Hepatocyte (in vitro differentiated cells): ENCODE data around the gene SKP1. TPM values are rescaled to one million over a fixed set of nuclear protein-coding genes. Genes with fewer than 3 reads are reported as not detected.

ENCODE experiments used
- DNase-seq: peaks from one replicate; pipeline ENCODE4 v3.0.0-alpha.2; 2016; ENCODE audit warnings: low spot score
- H2AFZ ChIP-seq: fragments of 200-600 bp; sonication (generic); 2 replicates; pipeline ENCODE4 v1.6.0; 2016; ENCODE audit warnings: antibody characterized with exemption, mild to moderate bottlenecking
- H3K27ac ChIP-seq: fragments of 200-600 bp; sonication (generic); 2 replicates; pipeline ENCODE4 v1.5.1; 2016; ENCODE audit warnings: mild to moderate bottlenecking
- H3K27me3 ChIP-seq: fragments of 200-600 bp; sonication (generic); 2 replicates; pipeline ENCODE4 v1.6.1; 2016
- H3K36me3 ChIP-seq: fragments of 200-600 bp; sonication (generic); replicated peaks from 2 replicates; pipeline ENCODE4 v1.5.1; 2016; ENCODE audit warnings: low read depth; ENCODE audit not compliant: insufficient read depth
- H3K4me1 ChIP-seq: fragments of 200-600 bp; sonication (generic); 2 replicates; pipeline ENCODE4 v1.5.1; 2016; ENCODE audit warnings: mild to moderate bottlenecking, moderate library complexity; ENCODE audit not compliant: insufficient read depth
- H3K4me2 ChIP-seq: fragments of 200-600 bp; sonication (generic); 2 replicates; pipeline ENCODE4 v1.6.0; 2016
- H3K4me3 ChIP-seq: fragments of 200-600 bp; sonication (generic); 2 replicates; pipeline ENCODE4 v1.5.1; 2016; ENCODE audit warnings: mild to moderate bottlenecking
- H3K79me2 ChIP-seq: fragments of 200-600 bp; sonication (generic); 2 replicates; pipeline ENCODE4 v1.6.0; 2017; ENCODE audit warnings: mild to moderate bottlenecking
- H3K9me2 ChIP-seq: fragments of 200-600 bp; sonication (generic); replicated peaks from 2 replicates; pipeline ENCODE4 v1.6.0; 2017; ENCODE audit warnings: mild to moderate bottlenecking; ENCODE audit not compliant: insufficient read depth
- H3K9me3 ChIP-seq: fragments of 200-600 bp; sonication (generic); 2 replicates; pipeline ENCODE4 v1.5.1; 2016; ENCODE audit warnings: low read depth, mild to moderate bottlenecking
- H4K20me1 ChIP-seq: fragments of 200-600 bp; sonication (generic); 2 replicates; pipeline ENCODE4 v1.6.0; 2016; ENCODE audit warnings: mild to moderate bottlenecking; ENCODE audit not compliant: insufficient read depth, poor library complexity, severe bottlenecking
- CTCF ChIP-seq: fragments of 200-600 bp; sonication (generic); IDR thresholded peaks from 2 replicates; pipeline ENCODE4 v1.5.1; 2016; ENCODE audit warnings: antibody characterized with exemption, mild to moderate bottlenecking; ENCODE audit not compliant: poor library complexity
- EZH2 ChIP-seq: fragments of 200-600 bp; sonication (generic); IDR thresholded peaks from 2 replicates; pipeline ENCODE4 v1.6.1; 2016; ENCODE audit warnings: antibody characterized with exemption, mild to moderate bottlenecking, borderline replicate concordance
- EZH2phosphoT487 ChIP-seq: fragments of 200-600 bp; sonication (generic); IDR thresholded peaks from one replicate; pipeline ENCODE4 v1.6.1; 2018; ENCODE audit warnings: antibody characterized with exemption, mild to moderate bottlenecking, low read depth, moderate library complexity; ENCODE audit not compliant: unreplicated experiment, severe bottlenecking
- WGBS: methylation state at CpG from one replicate; pipeline ENCODE4 v1.1.6; 2016; ENCODE audit warnings: low lambda C conversion rate; ENCODE audit errors: missing lambda C conversion rate; 5-methylcytosine and 5-hydroxymethylcytosine counted together
- polyA plus RNA-seq: library from polyadenylated mRNA; unstranded; fragments of >200 nt; fragmentation: Nextera tagmentation; extraction: Ambion mirVana; gene quantifications from 2 replicates; pipeline ENCODE4 v1.2.1, GENCODE V29; 2016
- total RNA-seq: library from RNA; depleted of rRNA; stranded (reverse); fragments of >200 nt; gene quantifications from 2 replicates; pipeline ENCODE4 v1.2.3, GENCODE V29; 2014

Gene SKP1
- total and polyA plus RNA-seq, 2 experiments from 2014 or later = 543 to 723 TPM

- peaks cover 19% of the 10 kb centered on the region for H3K4me1 ChIP-seq
- H4K20me1 ChIP-seq = peaks cover 37% of the 10 kb centered on the region
- DNase-seq = peak; percentile 2
- no peaks in the 10 kb centered on the region for H3K9me2 ChIP-seq
- H3K27me3 ChIP-seq = no peaks in the 10 kb centered on the region
- H3K4me2 ChIP-seq = no peak overlapping the region
- H3K36me3 ChIP-seq = no peaks in the 10 kb centered on the region
- H3K4me3 ChIP-seq = no peak overlapping the region
- no peaks in the 10 kb centered on the region for H3K9me3 ChIP-seq
- no peak for TF ChIP-seq EZH2
- H2AFZ ChIP-seq = no peak overlapping the region
- 94% methylated on average over 1 of the region's 1 CpG for WGBS
- H3K27ac ChIP-seq = no peak overlapping the region
- H3K79me2 ChIP-seq = peaks cover 64% of the 10 kb centered on the region
These were observed 31.6 kb downstream of the SKP1 start for GRCh38 chr5:134145041-134145757.

- Histone ChIP-seq H3K4me2 (no peak overlapping the region), H2AFZ (no peak overlapping the region), H3K27me3 (no peaks in the 10 kb centered on the region), H3K4me3 (no peak overlapping the region), H3K79me2 (peaks cover 65% of the 10 kb centered on the region), H4K20me1 (peaks cover 45% of the 10 kb centered on the region), H3K9me2 (no peaks in the 10 kb centered on the region), H3K4me1 (peaks cover 19% of the 10 kb centered on the region), H3K36me3 (no peaks in the 10 kb centered on the region), H3K27ac (no peak overlapping the region), H3K9me3 (no peaks in the 10 kb centered on the region)
- peak; percentile 2 for DNase-seq
- TF ChIP-seq CTCF (no peak), EZH2 (no peak), EZH2phosphoT487 (no peak)
- 89% methylated on average over 10 of the region's 10 CpGs for WGBS
These were observed 32.5 kb downstream of the SKP1 start for GRCh38 chr5:134143944-134144941.

GRCh38 chr5:134143431-134143830, 33.3 kb downstream of the SKP1 start:
- Histone ChIP-seq H4K20me1 (peaks cover 41% of the 10 kb centered on the region), H3K27me3 (no peaks in the 10 kb centered on the region), H2AFZ (no peak overlapping the region), H3K4me2 (no peak overlapping the region), H3K4me1 (peaks cover 19% of the 10 kb centered on the region), H3K9me2 (no peaks in the 10 kb centered on the region), H3K9me3 (no peaks in the 10 kb centered on the region), H3K27ac (no peak overlapping the region), H3K4me3 (no peak overlapping the region), H3K36me3 (no peaks in the 10 kb centered on the region), H3K79me2 (peaks cover 57% of the 10 kb centered on the region)
- WGBS = 98% methylated on average over 5 of the region's 5 CpGs
- TF ChIP-seq EZH2 (no peak), EZH2phosphoT487 (no peak), CTCF (no peak)
- peak; percentile 2 for DNase-seq

- Histone ChIP-seq H4K20me1 (peaks cover 41% of the 10 kb centered on the region), H3K4me1 (peaks cover 19% of the 10 kb centered on the region), H3K79me2 (peaks cover 52% of the 10 kb centered on the region), H3K27ac (no peak overlapping the region), H3K4me2 (no peak overlapping the region), H3K4me3 (no peak overlapping the region), H2AFZ (no peak overlapping the region), H3K36me3 (no peaks in the 10 kb centered on the region), H3K27me3 (no peaks in the 10 kb centered on the region), H3K9me2 (no peaks in the 10 kb centered on the region), H3K9me3 (no peaks in the 10 kb centered on the region)
- TF ChIP-seq EZH2 = no peak
- 97% methylated on average over 12 of the region's 12 CpGs for WGBS
- peak; percentile 3 for DNase-seq
These were observed 33.9 kb downstream of the SKP1 start for GRCh38 chr5:134142806-134143205.
